Liver (tissue), 9 donors: ENCODE measurements around the gene CYREN. TPM values are rescaled to one million over a fixed set of nuclear protein-coding genes. Genes with fewer than 3 reads are reported as not detected.

Source experiments
- DNase-seq: peaks from one replicate; pipeline ENCODE4 v3.0.0-alpha.2; 2017; ENCODE audit warnings: low spot score
- H3K27ac ChIP-seq, 2 donors: one replicate each; pipeline ENCODE4 v1.7.0; 2013; ENCODE audit warnings: inconsistent platforms in 2 of 2, low read length in 2 of 2, control low read depth in 1 of 2, low read depth in 1 of 2, mild to moderate bottlenecking in 1 of 2
- H3K27me3 ChIP-seq, 4 donors: one replicate each; pipeline versions ENCODE4 v1.6.1 to v1.7.0; 2013; ENCODE audit warnings: low read length in 3 of 4, inconsistent platforms in 1 of 4, mild to moderate bottlenecking in 1 of 4, moderate library complexity in 1 of 4; ENCODE audit not compliant: control insufficient read depth in 4 of 4, insufficient read depth in 4 of 4
- H3K36me3 ChIP-seq, 4 donors: one replicate each; pipeline versions ENCODE4 v1.6.1 to v1.7.0; 2013; ENCODE audit warnings: low read length in 3 of 4, mild to moderate bottlenecking in 3 of 4, low read depth in 1 of 4, moderate library complexity in 1 of 4; ENCODE audit not compliant: control insufficient read depth in 4 of 4, insufficient read depth in 3 of 4
- H3K4me1 ChIP-seq, 4 donors: one replicate each; pipeline versions ENCODE4 v1.6.1 to v1.7.0; 2013; ENCODE audit warnings: low read length in 3 of 4, mild to moderate bottlenecking in 3 of 4, moderate library complexity in 1 of 4; ENCODE audit not compliant: control insufficient read depth in 4 of 4, insufficient read depth in 4 of 4
- H3K4me3 ChIP-seq, 3 donors: one replicate each; pipeline versions ENCODE4 v1.6.1 to v1.7.0; 2013; ENCODE audit warnings: low read length in 3 of 3, control low read depth in 1 of 3, low read depth in 1 of 3, mild to moderate bottlenecking in 1 of 3
- H3K9ac ChIP-seq, 2 donors: one replicate each; pipeline ENCODE4 v1.7.0; 2013; ENCODE audit warnings: low read length in 2 of 2, mild to moderate bottlenecking in 2 of 2, moderate library complexity in 2 of 2, control low read depth in 1 of 2, low read depth in 1 of 2
- H3K9me3 ChIP-seq, 4 donors: one replicate each; pipeline versions ENCODE4 v1.6.1 to v1.7.0; 2013; ENCODE audit warnings: low read length in 3 of 4; ENCODE audit not compliant: control insufficient read depth in 4 of 4
- ATF3 ChIP-seq: IDR thresholded peaks from 2 replicates; pipeline ENCODE4 v1.6.1; 2016; ENCODE audit warnings: antibody characterized with exemption
- CTCF ChIP-seq: fragments of 150-350 bp; IDR thresholded peaks from 2 replicates; pipeline ENCODE4 v1.5.1; 2017; ENCODE audit warnings: improper control_type of control experiment, low read depth, low read length; ENCODE audit not compliant: missing input control
- EGR1 ChIP-seq, 2 donors: IDR thresholded peaks; 2 replicates each; pipeline ENCODE4 v1.6.1; 2016 to 2018; ENCODE audit warnings: antibody characterized with exemption in 2 of 2, low read depth in 2 of 2
- FOXA1 ChIP-seq: IDR thresholded peaks from 2 replicates; pipeline ENCODE4 v1.6.1; 2016; ENCODE audit warnings: antibody characterized with exemption
- FOXA2 ChIP-seq: IDR thresholded peaks from 2 replicates; pipeline ENCODE4 v1.6.1; 2016; ENCODE audit warnings: antibody characterized with exemption
- GABPA ChIP-seq, 2 donors: IDR thresholded peaks in 1 of 2; conservative IDR thresholded peaks in 1 of 2; 2 replicates each; pipeline ENCODE4 v1.6.1; 2016; ENCODE audit warnings: antibody characterized with exemption in 2 of 2, mild to moderate bottlenecking in 1 of 2, moderate library complexity in 1 of 2
- JUND ChIP-seq, 2 donors: IDR thresholded peaks; 2 replicates each; pipeline ENCODE4 v1.6.1; 2016; ENCODE audit warnings: antibody characterized with exemption in 2 of 2
- MAX ChIP-seq: IDR thresholded peaks from 2 replicates; pipeline ENCODE4 v1.6.1; 2016; ENCODE audit warnings: antibody characterized with exemption
- NR2F2 ChIP-seq: IDR thresholded peaks from 2 replicates; pipeline ENCODE4 v1.6.1; 2016; ENCODE audit warnings: antibody characterized with exemption
- RAD21 ChIP-seq, 2 donors: IDR thresholded peaks; 2 replicates each; pipeline ENCODE4 v1.6.1; 2016; ENCODE audit warnings: antibody characterized with exemption in 2 of 2, mild to moderate bottlenecking in 2 of 2
- RXRA ChIP-seq, 2 donors: IDR thresholded peaks; 2 replicates each; pipeline ENCODE4 v1.6.1; 2017 to 2018; ENCODE audit warnings: antibody characterized with exemption in 2 of 2, mild to moderate bottlenecking in 1 of 2
- SP1 ChIP-seq: IDR thresholded peaks from 2 replicates; pipeline ENCODE4 v1.6.1; 2018; ENCODE audit warnings: antibody characterized with exemption, mild to moderate bottlenecking
- TAF1 ChIP-seq: conservative IDR thresholded peaks from 2 replicates; pipeline ENCODE4 v1.6.1; 2016; ENCODE audit warnings: antibody characterized with exemption, mild to moderate bottlenecking
- YY1 ChIP-seq: IDR thresholded peaks from 2 replicates; pipeline ENCODE4 v1.6.1; 2016; ENCODE audit warnings: antibody characterized with exemption, mild to moderate bottlenecking
- ZBTB33 ChIP-seq: IDR thresholded peaks from 2 replicates; pipeline ENCODE4 v1.6.1; 2016; ENCODE audit warnings: antibody characterized with exemption
- WGBS: extraction: QIAGEN DNeasy Blood & Tissue Kit; methylation state at CpG from one replicate; pipeline ENCODE4 v1.1.7; 2013; 5-methylcytosine and 5-hydroxymethylcytosine counted together
- polyA plus RNA-seq, 2 donors: library from polyadenylated mRNA; stranded (reverse) in 1 of 2; unstranded in 1 of 2; fragments of 200-250 nt in 1 of 2; fragments of >200 nt in 1 of 2; fragmentation: Nextera tagmentation in 1 of 2; extraction: Ambion mirVana in 1 of 2; gene quantifications; one replicate each; pipeline versions ENCODE4 v1.2.1 to v1.2.3, GENCODE V29; 2013 to 2015
- total RNA-seq, 2 donors: library from RNA; depleted of rRNA; stranded (reverse); fragments of >200 nt; gene quantifications; one replicate each; pipeline ENCODE4 v1.2.3, GENCODE V29; 2014
- donor health status: healthy.
- donor health status: healthy.
- donor health status: healthy.
- donor health status: healthy.
- donor health status: healthy.

The CYREN gene
- total and polyA plus RNA-seq, 4 donors, result 13.2 to 20.3 (median 16.0) TPM

- 92% methylated on average over 11 of the region's 11 CpGs for WGBS
- TF ChIP-seq ATF3, result no peak
- TF ChIP-seq NR2F2, result no peak
- TF ChIP-seq CTCF, result no peak
- no peak for TF ChIP-seq RAD21 (IDR thresholded peaks at IDR 0.05)
- TF ChIP-seq FOXA1, result no peak
- no peak for TF ChIP-seq ZBTB33
- TF ChIP-seq JUND (IDR thresholded peaks at IDR 0.05), result no peak
- no peak for TF ChIP-seq EGR1 (IDR thresholded peaks at IDR 0.05; ENCODE audit: low read depth in 2 of 2)
- no peak for DNase-seq
- no peaks in the 10 kb centered on the region for H3K27me3 ChIP-seq
- H3K27ac ChIP-seq, result no peak overlapping the region
- H3K36me3 ChIP-seq, result peaks cover 23 to 64% (median 40%) of the 10 kb centered on the region in 4 donors
- H3K9me3 ChIP-seq, result no peaks in the 10 kb centered on the region
- H3K9ac ChIP-seq, result no peak overlapping the region
- peaks cover 0 to 8% (median 7%) of the 10 kb centered on the region in 4 donors for H3K4me1 ChIP-seq
- no peak overlapping the region for H3K4me3 ChIP-seq
Observed at GRCh38 chr7:135192914-135193536, 22.5 kb upstream of the CYREN start.

GRCh38 chr7:135190703-135191102, 20.2 kb upstream of the CYREN start:
- H3K36me3 ChIP-seq, result peaks cover 18 to 67% (median 46%) of the 10 kb centered on the region in 4 donors
- no peak overlapping the region for H3K4me3 ChIP-seq
- TF ChIP-seq YY1 (no peak), SP1 (no peak), RAD21 (IDR thresholded peaks at IDR 0.05) (no peak), TAF1 (no peak), FOXA1 (no peak)

GRCh38 chr7:135189961-135190360, 19.5 kb upstream of the CYREN start:
- Histone ChIP-seq H3K9me3 (no peaks in the 10 kb centered on the region), H3K27ac (no peak overlapping the region), H3K4me3 (no peak overlapping the region), H3K27me3 (no peaks in the 10 kb centered on the region), H3K9ac (no peak overlapping the region), H3K4me1 (peaks cover 0 to 8% (median 7%) of the 10 kb centered on the region in 4 donors), H3K36me3 (peaks cover 20 to 71% (median 49%) of the 10 kb centered on the region in 4 donors)
- TF ChIP-seq JUND (IDR thresholded peaks at IDR 0.05) (no peak), ZBTB33 (no peak), MAX (no peak), RAD21 (IDR thresholded peaks at IDR 0.05) (no peak), NR2F2 (no peak), FOXA2 (no peak), RXRA (IDR thresholded peaks at IDR 0.05) (no peak), GABPA (IDR thresholded peaks at IDR 0.05 in 1 of 2, conservative IDR thresholded peaks at IDR 0.05 in 1 of 2) (no peak)
- 96% methylated on average over 4 of the region's 4 CpGs for WGBS
- no peak for DNase-seq

More at GRCh38 chr7:135190703-135191102, 20.2 kb upstream of the CYREN start:
- no peaks in the 10 kb centered on the region for H3K9me3 ChIP-seq
- DNase-seq, result no peak
- no peak overlapping the region for H3K9ac ChIP-seq
- H3K4me1 ChIP-seq, result peaks cover 0 to 8% (median 7%) of the 10 kb centered on the region in 4 donors
- no peaks in the 10 kb centered on the region for H3K27me3 ChIP-seq
- H3K27ac ChIP-seq, result no peak overlapping the region
